Upper lobe of left lung (tissue), 6 donors: ENCODE results near the gene ZSCAN21. TPM values are rescaled to one million over a fixed set of nuclear protein-coding genes. Genes with fewer than 3 reads are reported as not detected.

Experiments
- ATAC-seq, 2 donors: fragments of 200-7000 bp; cut with Tn5 transposase; one replicate each; pipeline ENCODE4 v1.9.1; 2022; ENCODE audit warnings: mild to moderate bottlenecking in 2 of 2, moderate library complexity in 2 of 2; ENCODE audit not compliant: low FRiP score in 2 of 2
- DNase-seq, 2 donors: peaks; one replicate each; pipeline ENCODE4 v3.0.0-alpha.2; 2019 to 2020
- H3K27ac ChIP-seq, 4 donors: fragments of 200-600 bp; sonication (generic); one replicate each; pipeline ENCODE4 v1.5.1; 2016 to 2019
- H3K27me3 ChIP-seq, 4 donors: fragments of 200-600 bp; sonication (generic); one replicate each; pipeline ENCODE4 v1.5.1; 2017 to 2019
- H3K36me3 ChIP-seq, 4 donors: fragments of 200-600 bp; sonication (generic); one replicate each; pipeline ENCODE4 v1.5.1; 2016 to 2019
- H3K4me1 ChIP-seq, 4 donors: fragments of 200-600 bp; sonication (generic); one replicate each; pipeline ENCODE4 v1.5.1; 2018 to 2019
- H3K4me3 ChIP-seq, 4 donors: fragments of 200-600 bp; sonication (generic); one replicate each; pipeline ENCODE4 v1.5.1; 2017 to 2019; ENCODE audit warnings: mild to moderate bottlenecking in 2 of 4, moderate library complexity in 1 of 4
- H3K9me3 ChIP-seq, 4 donors: fragments of 200-600 bp; sonication (generic); one replicate each; pipeline ENCODE4 v1.5.1; 2018 to 2019
- CTCF ChIP-seq, 6 experiments: fragments of 450-650 bp in 4 of 6; fragments of 200-600 bp in 2 of 6; sonication (generic) in 2 of 6; IDR thresholded peaks; one replicate each; pipeline ENCODE4 v1.5.1; 2016 to 2019; ENCODE audit warnings: antibody characterized with exemption in 6 of 6
- EP300 ChIP-seq, 4 donors: sonication (generic); formaldehyde crosslinking; IDR thresholded peaks; one replicate each; pipeline ENCODE4 v1.5.1; 2017; ENCODE audit warnings: antibody characterized with exemption in 4 of 4, control low read depth in 2 of 4
- POLR2A ChIP-seq, 4 donors: fragments of 450-650 bp; IDR thresholded peaks; one replicate each; pipeline ENCODE4 v1.5.1; 2016 to 2017; ENCODE audit warnings: antibody characterized with exemption in 4 of 4, mild to moderate bottlenecking in 2 of 4
- POLR2AphosphoS5 ChIP-seq, 2 donors: sonication (generic); formaldehyde crosslinking; IDR thresholded peaks; one replicate each; pipeline ENCODE4 v1.5.1; 2017; ENCODE audit warnings: antibody characterized with exemption in 2 of 2
- WGBS, 2 donors: methylation state at CpG; one replicate each; pipeline ENCODE4 v1.1.5; 2017 to 2018; 5-methylcytosine and 5-hydroxymethylcytosine counted together
- total RNA-seq, 6 donors: library from RNA; depleted of rRNA in 4 of 6; stranded (reverse); fragments of >200 nt in 4 of 6; gene quantifications; one replicate each; pipeline versions ENCODE4 v1.1.0 to v1.2.1, GENCODE V29; 2016 to 2021
- donor health status: DM: no; HTN: no; CAD: no; lungs with moderate emphysema.
- donor health status: DM: no; HTN: yes; CAD: no; lungs with severe emphysema.

Gene ZSCAN21
- total RNA-seq, 6 donors from 2014 or later: 8.6 to 17.8 (median 10.8) TPM

GRCh38 chr7:100099452-100099851 lies 49.9 kb downstream of the ZSCAN21 start:
- TF ChIP-seq EP300 (IDR thresholded peaks at IDR 0.05) (no peak), POLR2AphosphoS5 (IDR thresholded peaks at IDR 0.05) (no peak), POLR2A (IDR thresholded peaks at IDR 0.05) (no peak), CTCF (IDR thresholded peaks at IDR 0.05) (no peak)
- Histone ChIP-seq H3K27ac (peak overlapping the region; percentile 93 to 99 (median 95)), H3K4me3 (peak overlapping the region in 3 of 4 donors; percentile 75 to 96 (median 77))

GRCh38 chr7:100100420-100101015 lies 50.9 kb downstream of the ZSCAN21 start:
- H3K4me1 ChIP-seq: peaks cover 19 to 30% (median 21%) of the 10 kb centered on the region in 4 donors
- peaks cover 29 to 66% (median 54%) of the 10 kb centered on the region in 4 donors for H3K36me3 ChIP-seq
- H3K9me3 ChIP-seq: no peaks in the 10 kb centered on the region
- TF ChIP-seq EP300 (IDR thresholded peaks at IDR 0.05) (peak in 1 of 4 donors; percentile 55), POLR2A (IDR thresholded peaks at IDR 0.05) (peak in 2 of 4 donors; percentile 57 to 61), CTCF (IDR thresholded peaks at IDR 0.05) (peak in 3 of 6 experiments; percentile 25 to 33 (median 27)), POLR2AphosphoS5 (IDR thresholded peaks at IDR 0.05) (peak; percentile 88)
- no peaks in the 10 kb centered on the region for H3K27me3 ChIP-seq
- H3K4me3 ChIP-seq: peak overlapping the region; percentile 75 to 100 (median 86)
- peak overlapping the region; percentile 93 to 99 (median 95) for H3K27ac ChIP-seq
- peak; percentile 95 to 96 for ATAC-seq
- 0 to 1% methylated on average over 21 to 49 of the region's 61 CpGs for WGBS, 2 donors
- peak; percentile 92 to 97 for DNase-seq

More at GRCh38 chr7:100099452-100099851, 49.9 kb downstream of the ZSCAN21 start:
- Histone ChIP-seq H3K4me1 (peaks cover 19 to 30% (median 21%) of the 10 kb centered on the region in 4 donors), H3K9me3 (no peaks in the 10 kb centered on the region), H3K27me3 (no peaks in the 10 kb centered on the region), H3K36me3 (peaks cover 35 to 66% (median 55%) of the 10 kb centered on the region in 4 donors)
- DNase-seq (no peak), ATAC-seq (no peak)
- 54 to 62% methylated on average over 12 of the region's 12 CpGs for WGBS, 2 donors

GRCh38 chr7:100101016-100101862 lies 51.7 kb downstream of the ZSCAN21 start, which contains the start of the genes AP4M1 and MCM7:
TSS of gene AP4M1 (plus strand) at chr7:100101643. CDS start at chr7:100101715, 72 bp downstream.
TSS of gene MCM7 (minus strand) at chr7:100101397. CDS start at chr7:100101294, 103 bp downstream.
- Histone ChIP-seq H3K27me3 (no peaks in the 10 kb centered on the region), H3K4me1 (peaks cover 19 to 30% (median 21%) of the 10 kb centered on the region in 4 donors), H3K36me3 (peaks cover 22 to 66% (median 54%) of the 10 kb centered on the region in 4 donors), H3K27ac (peak within 1 kb of the TSS; percentile 93 to 99 (median 95)), H3K4me3 (peak within 1 kb of the TSS; percentile 75 to 100 (median 86)), H3K9me3 (no peaks in the 10 kb centered on the region)
- DNase-seq (peak; percentile 98 to 99), ATAC-seq (peak; percentile 97 to 98)
- 0% methylated on average over 34 to 37 of the region's 80 CpGs for WGBS, 2 donors
- no peak for TF ChIP-seq CTCF (IDR thresholded peaks at IDR 0.05)
- no peak for TF ChIP-seq EP300 (IDR thresholded peaks at IDR 0.05)
- TF ChIP-seq POLR2AphosphoS5 (IDR thresholded peaks at IDR 0.05): peak; percentile 75 to 87
- peak in 1 of 4 donors; percentile 41 for TF ChIP-seq POLR2A (IDR thresholded peaks at IDR 0.05)

GRCh38 chr7:100102950-100103840 lies 53.6 kb downstream of the ZSCAN21 start:
- Histone ChIP-seq H3K36me3 (peaks cover 7 to 66% (median 53%) of the 10 kb centered on the region in 4 donors), H3K9me3 (no peaks in the 10 kb centered on the region), H3K4me3 (no peak overlapping the region), H3K4me1 (peaks cover 19 to 30% (median 21%) of the 10 kb centered on the region in 4 donors), H3K27me3 (no peaks in the 10 kb centered on the region), H3K27ac (peak overlapping the region in 1 of 4 donors; percentile 93)
- WGBS, 2 donors: 91 to 92% methylated on average over 15 to 17 of the region's 17 CpGs
- DNase-seq (no peak), ATAC-seq (no peak)
- TF ChIP-seq CTCF (IDR thresholded peaks at IDR 0.05): no peak
- TF ChIP-seq EP300 (IDR thresholded peaks at IDR 0.05): no peak
- no peak for TF ChIP-seq POLR2A (IDR thresholded peaks at IDR 0.05)
- no peak for TF ChIP-seq POLR2AphosphoS5 (IDR thresholded peaks at IDR 0.05)
